Thoracic aorta (tissue), 2 donors: ENCODE data around the gene ATXN1. TPM values are rescaled to one million over a fixed set of nuclear protein-coding genes. Genes with fewer than 3 reads are reported as not detected.

Source experiments
- ATAC-seq: fragments of 150-250 bp; one replicate; pipeline ENCODE4 v1.8.0; 2017; ENCODE audit warnings: low read depth; ENCODE audit not compliant: insufficient number of reproducible peaks, low FRiP score
- DNase-seq: peaks from one replicate; pipeline ENCODE4 v3.0.0-alpha.2; 2020; ENCODE audit warnings: low spot score
- H3K27ac ChIP-seq, 2 donors: fragments of 200-600 bp; sonication (generic); 1 replicate in 1 of 2; 2 replicates in 1 of 2; pipeline ENCODE4 v1.5.1; 2016; ENCODE audit warnings: mild to moderate bottlenecking in 2 of 2, moderate library complexity in 2 of 2
- H3K27me3 ChIP-seq: fragments of 200-600 bp; sonication (generic); replicated peaks from 2 replicates; pipeline ENCODE4 v1.6.0; 2016; ENCODE audit warnings: mild to moderate bottlenecking; ENCODE audit not compliant: insufficient read depth
- H3K36me3 ChIP-seq: fragments of 200-600 bp; sonication (generic); one replicate; pipeline ENCODE4 v1.5.1; 2016
- H3K4me1 ChIP-seq, 2 donors: fragments of 200-600 bp; sonication (generic); 1 replicate in 1 of 2; 2 replicates in 1 of 2; pipeline versions ENCODE4 v1.5.1 to v1.6.0; 2016; ENCODE audit warnings: low read depth in 2 of 2, mild to moderate bottlenecking in 1 of 2; ENCODE audit not compliant: control insufficient read depth in 1 of 2
- H3K4me3 ChIP-seq: fragments of 200-600 bp; sonication (generic); 2 replicates; pipeline ENCODE4 v1.5.1; 2016; ENCODE audit warnings: mild to moderate bottlenecking
- H3K9me3 ChIP-seq: fragments of 200-600 bp; sonication (generic); 2 replicates; pipeline ENCODE4 v1.5.1; 2016
- total RNA-seq, 2 donors: library from RNA; depleted of rRNA; stranded (reverse); fragments of >200 nt; gene quantifications; one replicate each; pipeline versions ENCODE4 v1.1.0 to v1.2.3, GENCODE V29; 2016
- TF ChIP-seq, protein P1 (sequence below): fragments of 200-600 bp; sonication (generic); IDR thresholded peaks from one replicate; pipeline ENCODE4 v1.5.1; 2019; ENCODE audit warnings: antibody characterized with exemption

The ATXN1 gene
- total RNA-seq, 2 donors from 2014 or later: 59.8 to 62.4 TPM

DNA sequence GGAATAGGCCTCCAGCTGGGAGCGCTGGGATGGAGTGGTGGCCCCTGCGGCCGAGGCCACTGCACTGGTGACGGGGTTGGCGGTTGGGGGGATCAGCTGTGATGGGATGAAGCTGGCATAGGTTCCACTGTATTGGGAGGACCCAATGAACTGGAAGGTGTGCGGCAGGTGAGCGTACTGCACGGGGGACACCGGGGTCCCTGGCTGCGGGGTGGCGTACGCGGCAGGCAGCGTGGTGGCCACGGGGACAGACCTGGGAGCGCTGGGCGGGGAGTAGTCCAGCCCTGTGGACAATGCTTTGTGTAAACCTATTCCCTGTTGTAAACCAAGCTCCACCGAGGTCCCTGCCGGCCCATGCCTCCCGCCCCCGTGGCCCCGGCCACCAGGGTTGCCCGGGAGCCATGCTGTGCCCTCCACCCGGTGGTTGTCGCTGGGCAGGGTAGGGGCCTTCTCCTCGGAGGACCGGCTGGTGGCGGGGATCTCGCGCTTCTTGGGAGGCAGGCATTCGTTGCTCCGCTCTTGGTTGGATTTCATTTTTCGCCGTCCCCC, 433.4 kb downstream of the ATXN1 start:
- TF ChIP-seq, protein P1, sequence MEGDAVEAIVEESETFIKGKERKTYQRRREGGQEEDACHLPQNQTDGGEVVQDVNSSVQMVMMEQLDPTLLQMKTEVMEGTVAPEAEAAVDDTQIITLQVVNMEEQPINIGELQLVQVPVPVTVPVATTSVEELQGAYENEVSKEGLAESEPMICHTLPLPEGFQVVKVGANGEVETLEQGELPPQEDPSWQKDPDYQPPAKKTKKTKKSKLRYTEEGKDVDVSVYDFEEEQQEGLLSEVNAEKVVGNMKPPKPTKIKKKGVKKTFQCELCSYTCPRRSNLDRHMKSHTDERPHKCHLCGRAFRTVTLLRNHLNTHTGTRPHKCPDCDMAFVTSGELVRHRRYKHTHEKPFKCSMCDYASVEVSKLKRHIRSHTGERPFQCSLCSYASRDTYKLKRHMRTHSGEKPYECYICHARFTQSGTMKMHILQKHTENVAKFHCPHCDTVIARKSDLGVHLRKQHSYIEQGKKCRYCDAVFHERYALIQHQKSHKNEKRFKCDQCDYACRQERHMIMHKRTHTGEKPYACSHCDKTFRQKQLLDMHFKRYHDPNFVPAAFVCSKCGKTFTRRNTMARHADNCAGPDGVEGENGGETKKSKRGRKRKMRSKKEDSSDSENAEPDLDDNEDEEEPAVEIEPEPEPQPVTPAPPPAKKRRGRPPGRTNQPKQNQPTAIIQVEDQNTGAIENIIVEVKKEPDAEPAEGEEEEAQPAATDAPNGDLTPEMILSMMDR: no peak
- Histone ChIP-seq H3K27ac (no peak overlapping the region), H3K9me3 (no peaks in the 10 kb centered on the region), H3K36me3 (peaks cover 13% of the 10 kb centered on the region), H3K27me3 (no peaks in the 10 kb centered on the region), H3K4me3 (no peak overlapping the region), H3K4me1 (peaks cover 15 to 22% of the 10 kb centered on the region in 2 donors)
- ATAC-seq (no peak), DNase-seq (no peak)

DNA sequence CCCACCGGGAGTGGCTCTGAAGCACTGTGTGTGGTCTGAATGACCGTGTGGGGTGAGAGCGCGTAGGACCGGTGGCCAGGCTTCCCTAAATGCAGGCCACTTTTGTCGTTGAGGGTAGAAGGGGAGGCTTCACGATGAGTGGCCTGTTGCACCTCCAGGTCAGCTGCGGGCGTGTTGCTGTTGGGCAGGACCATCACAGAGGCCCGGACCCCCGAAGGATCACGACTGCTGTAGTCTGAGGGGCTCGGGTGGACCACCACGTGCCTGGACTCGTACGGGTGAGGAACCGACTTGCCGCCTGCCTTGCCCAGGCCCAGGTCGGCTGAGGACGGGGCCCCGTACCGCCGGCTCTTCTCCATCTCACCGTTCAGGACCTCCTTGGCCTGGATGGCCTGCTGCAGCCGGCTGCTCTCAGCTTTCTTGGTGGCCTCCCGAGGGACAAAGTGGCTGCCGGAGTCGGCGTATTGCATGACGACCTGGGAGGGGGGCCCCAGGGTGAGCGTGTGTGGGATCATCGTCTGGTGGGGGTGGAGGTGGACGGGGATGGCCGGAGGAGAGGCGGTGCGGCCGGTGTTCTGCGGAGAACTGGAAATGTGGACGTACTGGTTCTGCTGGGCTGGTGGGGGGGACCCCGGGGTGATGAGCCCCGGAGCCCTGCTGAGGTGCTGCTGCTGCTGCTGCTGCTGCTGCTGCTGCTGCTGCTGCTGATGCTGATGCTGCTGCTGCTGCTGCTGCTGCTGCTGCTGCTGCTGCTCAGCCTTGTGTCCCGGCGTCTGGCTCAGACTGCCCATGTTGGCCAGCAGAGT, 434.1 kb downstream of the ATXN1 start:
- H3K4me3 ChIP-seq: no peak overlapping the region
- H3K9me3 ChIP-seq: no peaks in the 10 kb centered on the region
- peaks cover 16 to 22% of the 10 kb centered on the region in 2 donors for H3K4me1 ChIP-seq
- no peak overlapping the region for H3K27ac ChIP-seq
- H3K36me3 ChIP-seq: peaks cover 13% of the 10 kb centered on the region
- no peaks in the 10 kb centered on the region for H3K27me3 ChIP-seq
- TF ChIP-seq, protein P1: no peak
- ATAC-seq: no peak
- DNase-seq: no peak

DNA sequence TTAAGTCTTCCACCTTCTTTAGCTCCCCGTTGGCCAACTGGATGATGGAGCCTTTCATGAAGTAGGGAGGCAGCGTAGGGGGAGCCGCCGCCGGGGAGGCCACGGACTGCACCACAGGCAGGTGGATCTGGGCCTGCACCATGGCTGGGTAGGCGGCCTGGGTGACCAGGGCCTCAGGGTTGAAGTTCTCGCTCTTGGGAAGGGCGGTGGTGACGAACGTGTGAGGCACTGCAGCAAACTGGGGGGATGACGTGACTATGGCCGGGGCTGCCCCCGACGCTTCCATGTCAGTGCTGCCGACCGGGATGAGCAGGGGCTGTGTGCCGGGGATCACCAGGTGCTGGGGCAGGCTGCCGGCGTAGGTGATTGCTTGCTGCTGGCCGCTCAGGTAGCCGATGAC, 434.7 kb downstream of the ATXN1 start:
- DNase-seq (no peak), ATAC-seq (no peak)
- Histone ChIP-seq H3K4me3 (no peak overlapping the region), H3K27ac (no peak overlapping the region), H3K27me3 (no peaks in the 10 kb centered on the region), H3K9me3 (no peaks in the 10 kb centered on the region), H3K4me1 (peaks cover 12 to 22% of the 10 kb centered on the region in 2 donors), H3K36me3 (peaks cover 13% of the 10 kb centered on the region)
- TF ChIP-seq, protein P1: no peak

DNA sequence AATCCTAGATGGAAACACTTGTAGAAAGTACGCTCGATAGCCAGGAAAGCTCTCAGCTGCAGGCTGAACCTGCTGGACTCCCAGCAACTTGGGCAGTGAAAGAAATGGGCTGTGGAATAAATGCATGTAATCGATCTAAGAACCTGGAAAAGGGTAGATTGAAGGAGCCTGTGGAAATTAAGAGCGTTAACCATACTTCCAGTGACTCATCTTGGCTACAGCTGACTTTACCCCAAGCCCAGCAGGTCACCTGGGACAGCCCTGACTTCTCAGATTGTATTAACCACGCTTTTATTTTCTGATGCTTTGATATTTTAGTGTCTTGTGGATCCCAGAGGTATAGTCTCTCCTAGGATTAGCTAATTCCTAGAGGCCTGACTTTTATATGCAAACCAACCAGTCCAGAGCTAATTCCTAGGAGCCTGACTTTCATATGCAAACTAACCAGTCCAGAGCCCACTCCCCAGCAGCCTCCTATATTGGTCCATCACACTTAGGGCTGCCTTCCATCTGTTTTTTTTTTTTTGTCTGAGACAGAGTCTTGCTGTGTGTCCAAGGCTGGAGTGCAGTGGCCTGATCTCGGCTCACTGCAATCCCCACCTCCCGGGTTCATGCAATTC, 436.5 kb downstream of the ATXN1 start:
- DNase-seq (no peak), ATAC-seq (no peak)
- Histone ChIP-seq H3K9me3 (no peaks in the 10 kb centered on the region), H3K27me3 (no peaks in the 10 kb centered on the region), H3K36me3 (peaks cover 13% of the 10 kb centered on the region), H3K4me3 (no peak overlapping the region), H3K27ac (no peak overlapping the region), H3K4me1 (peaks cover 21 to 34% of the 10 kb centered on the region in 2 donors)
- TF ChIP-seq, protein P1: no peak

DNA sequence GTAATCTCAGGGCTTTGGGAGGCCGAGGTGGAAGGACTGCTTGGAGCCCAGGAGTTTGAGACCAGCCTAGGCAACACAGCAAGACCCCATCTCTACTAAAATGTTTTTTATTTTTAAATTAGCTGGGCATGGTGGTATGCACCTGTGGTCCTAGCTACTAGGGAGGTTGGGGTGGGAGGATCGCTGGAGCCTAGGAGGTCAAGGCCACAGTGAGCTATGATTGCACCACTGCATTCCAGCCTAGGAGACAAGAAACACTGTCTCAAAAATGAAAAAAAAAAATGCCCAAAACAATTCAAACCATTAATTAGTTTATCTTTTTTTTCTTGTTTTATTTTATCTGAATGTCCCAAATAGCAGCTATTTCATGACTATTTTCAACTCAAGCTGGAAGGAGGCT, 437.1 kb downstream of the ATXN1 start:
- Histone ChIP-seq H3K27me3 (no peaks in the 10 kb centered on the region), H3K36me3 (peaks cover 13% of the 10 kb centered on the region), H3K27ac (no peak overlapping the region), H3K9me3 (no peaks in the 10 kb centered on the region), H3K4me1 (peaks cover 27 to 39% of the 10 kb centered on the region in 2 donors), H3K4me3 (no peak overlapping the region)
- TF ChIP-seq, protein P1: no peak
- no peak for ATAC-seq
- DNase-seq: no peak
